DLD1 (cell line): ENCODE results near the gene PWWP2B.

Experiments
- in situ Hi-C: cut with HindIII; loops from 2 replicates; pipeline ENCODE4 v1.10.0; 2017; ENCODE audit warnings: low sequenced_read_pairs

The PWWP2B gene

DNA sequence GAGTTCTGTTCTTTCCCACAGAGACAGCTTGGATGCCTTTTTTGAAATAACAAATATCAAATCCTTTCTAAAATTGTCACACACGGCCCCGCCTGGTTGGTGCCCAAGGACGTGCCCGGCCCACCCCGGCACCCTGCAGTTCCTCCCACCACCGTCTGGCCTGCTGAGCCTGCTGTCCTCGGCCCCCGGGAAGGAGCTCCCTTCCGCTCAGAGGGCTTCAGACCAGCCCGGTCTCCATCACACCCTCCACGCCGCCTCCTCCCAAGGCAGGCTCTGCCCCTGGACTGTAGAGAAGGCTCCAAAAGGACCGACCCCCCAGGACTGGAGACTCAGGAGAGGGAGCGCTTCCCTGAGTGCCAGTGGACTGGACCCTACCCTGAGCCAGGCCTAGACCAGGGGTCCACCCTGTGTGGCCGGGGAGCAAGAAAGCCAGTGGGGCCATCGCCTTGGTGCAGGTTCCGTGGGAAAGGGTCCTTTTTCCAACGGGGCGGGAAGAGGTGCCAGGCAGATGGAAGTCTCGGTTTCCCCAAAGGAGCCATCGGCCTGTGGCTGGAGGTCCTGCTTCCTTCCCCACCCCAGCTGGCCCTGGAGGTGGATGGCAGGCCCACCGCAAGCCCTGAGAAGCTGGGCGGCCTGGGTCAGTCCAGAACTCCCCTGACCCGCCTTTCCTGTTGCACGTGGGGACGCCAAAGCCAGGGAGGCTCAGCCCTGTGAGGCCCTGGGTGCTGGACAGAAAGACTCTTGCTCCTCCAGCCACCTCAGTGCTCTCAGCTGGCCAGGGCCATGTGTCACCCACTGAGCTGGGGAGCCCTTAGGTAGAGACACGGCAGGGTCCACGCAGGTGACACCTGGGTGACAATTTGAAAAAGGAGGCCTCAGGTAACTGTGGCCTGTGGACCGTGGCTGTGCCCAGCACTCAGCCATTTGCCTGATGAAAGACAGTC, 69.8 kb downstream of the PWWP2B start:
- in situ Hi-C loops, result loop anchor here (10.0 kb wide), 1 partner anchor 198 kb away; no protein-coding TSS in a partner anchor
